ENCODE data around the gene GPN2. TPM values are rescaled to one million over a fixed set of nuclear protein-coding genes. Genes with fewer than 3 reads are reported as not detected.

The GPN2 gene
- polyA plus RNA-seq, 2 donors = 10.4 to 16.4 TPM

DNA sequence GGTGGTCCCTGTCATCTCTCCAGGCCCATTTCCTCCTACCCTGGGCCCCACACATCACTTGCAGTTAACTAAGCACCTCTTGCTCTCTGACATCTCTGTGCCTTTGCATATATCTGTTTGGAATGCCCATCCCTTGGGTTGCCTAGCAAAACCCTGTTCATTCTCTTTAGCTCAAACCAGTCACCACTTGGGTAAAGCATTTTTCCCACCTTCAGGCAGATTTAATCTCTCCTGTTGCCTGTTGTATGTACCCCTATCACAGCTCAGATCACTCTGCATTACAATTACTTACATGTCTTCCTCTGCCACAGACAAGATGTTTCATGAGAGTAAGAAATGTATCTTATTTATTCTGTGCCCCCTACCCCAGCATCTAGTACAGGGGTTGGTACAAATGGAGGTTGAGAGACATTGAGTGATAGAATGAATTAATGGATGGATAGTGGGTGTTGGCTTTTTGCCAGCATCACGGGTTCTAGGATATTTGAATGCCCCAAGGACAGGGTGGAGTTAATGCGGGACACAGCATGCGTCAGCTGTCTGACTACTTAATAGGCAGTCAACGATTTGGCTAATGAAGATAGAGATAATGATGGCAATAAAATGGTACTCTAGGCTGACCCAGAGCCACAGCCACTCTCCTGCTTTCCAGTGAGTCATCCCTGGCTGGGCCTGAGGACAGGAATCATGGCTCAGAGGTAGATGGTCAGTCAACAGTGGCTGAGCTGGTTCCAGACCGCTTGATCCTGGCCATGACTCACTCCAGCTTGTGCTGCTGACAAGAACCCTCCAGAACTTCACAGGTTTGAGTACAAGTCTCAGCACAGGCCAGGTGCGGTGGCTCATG, 17.2 kb upstream of the GPN2 start:
- WGBS, 2 donors = 41 to 42% methylated on average over 6 of the region's 6 CpGs
- no peaks in the 10 kb centered on the region for H3K27me3 ChIP-seq (ENCODE audit: control insufficient read depth in 1 of 2, insufficient read depth in 2 of 2, low read length in 2 of 2)

DNA sequence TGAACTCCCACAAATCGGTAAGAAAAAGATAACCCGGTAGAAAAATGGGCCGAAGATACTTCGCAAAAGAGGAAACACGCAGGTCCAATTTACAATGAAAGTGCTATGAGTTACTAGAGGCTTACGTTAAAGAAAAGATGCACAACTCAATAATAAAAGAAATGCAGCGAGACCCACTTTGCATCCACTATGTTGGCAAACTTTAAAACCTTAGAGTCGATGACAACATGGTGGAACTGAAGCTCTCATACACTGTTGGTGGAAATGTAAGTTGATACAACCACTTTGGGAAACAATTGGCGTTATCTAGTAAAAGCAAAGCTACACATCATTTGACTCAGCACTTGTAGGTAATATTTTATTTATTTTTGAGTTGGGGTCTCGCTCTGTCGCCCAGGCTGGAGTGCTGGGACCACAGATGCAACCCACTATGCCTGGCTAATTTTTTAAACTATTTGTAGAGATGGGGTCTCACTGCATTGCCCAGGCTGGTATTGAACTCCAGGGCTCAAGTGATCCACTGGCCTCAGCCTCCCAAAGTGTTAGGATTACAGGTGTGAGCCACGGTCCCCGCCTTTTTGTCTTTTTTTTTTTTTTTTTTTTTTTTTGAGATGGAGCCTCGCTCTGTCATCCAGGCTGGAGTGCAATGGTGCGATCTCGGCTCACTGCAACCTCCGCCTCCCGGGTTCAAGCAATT, 10.9 kb upstream of the GPN2 start:
- no peaks in the 10 kb centered on the region for H3K4me1 ChIP-seq (ENCODE audit: control insufficient read depth in 2 of 2, insufficient read depth in 2 of 2, low read length in 1 of 2)
- H3K27ac ChIP-seq (ENCODE audit: low read depth in 2 of 2, low read length in 1 of 2) = peak overlapping the region in 1 of 2 donors; percentile 63
- H3K36me3 ChIP-seq (ENCODE audit: control insufficient read depth in 2 of 2, insufficient read depth in 2 of 2, low read length in 1 of 2) = peaks cover 6 to 7% of the 10 kb centered on the region in 2 donors
- no peaks in the 10 kb centered on the region for H3K27me3 ChIP-seq (ENCODE audit: control insufficient read depth in 1 of 2, insufficient read depth in 2 of 2, low read length in 2 of 2)
- peak overlapping the region; percentile 73 to 99 for H3K4me3 ChIP-seq (ENCODE audit: low read depth in 1 of 2, low read length in 2 of 2)
- 60 to 67% methylated on average over 17 to 18 of the region's 18 CpGs for WGBS, 2 donors
- no peaks in the 10 kb centered on the region for H3K9me3 ChIP-seq (ENCODE audit: control insufficient read depth in 2 of 2, insufficient read depth in 1 of 2, low read depth in 1 of 2, low read length in 1 of 2)

More for the DNA sequence above, 17.2 kb upstream of the GPN2 start:
- Histone ChIP-seq H3K4me3 (ENCODE audit: low read depth in 1 of 2, low read length in 2 of 2) (no peak overlapping the region), H3K36me3 (ENCODE audit: control insufficient read depth in 2 of 2, insufficient read depth in 2 of 2, low read length in 1 of 2) (no peaks in the 10 kb centered on the region), H3K9me3 (ENCODE audit: control insufficient read depth in 2 of 2, insufficient read depth in 1 of 2, low read depth in 1 of 2, low read length in 1 of 2) (no peaks in the 10 kb centered on the region), H3K4me1 (ENCODE audit: control insufficient read depth in 2 of 2, insufficient read depth in 2 of 2, low read length in 1 of 2) (no peaks in the 10 kb centered on the region), H3K27ac (ENCODE audit: low read depth in 2 of 2, low read length in 1 of 2) (no peak overlapping the region)

DNA sequence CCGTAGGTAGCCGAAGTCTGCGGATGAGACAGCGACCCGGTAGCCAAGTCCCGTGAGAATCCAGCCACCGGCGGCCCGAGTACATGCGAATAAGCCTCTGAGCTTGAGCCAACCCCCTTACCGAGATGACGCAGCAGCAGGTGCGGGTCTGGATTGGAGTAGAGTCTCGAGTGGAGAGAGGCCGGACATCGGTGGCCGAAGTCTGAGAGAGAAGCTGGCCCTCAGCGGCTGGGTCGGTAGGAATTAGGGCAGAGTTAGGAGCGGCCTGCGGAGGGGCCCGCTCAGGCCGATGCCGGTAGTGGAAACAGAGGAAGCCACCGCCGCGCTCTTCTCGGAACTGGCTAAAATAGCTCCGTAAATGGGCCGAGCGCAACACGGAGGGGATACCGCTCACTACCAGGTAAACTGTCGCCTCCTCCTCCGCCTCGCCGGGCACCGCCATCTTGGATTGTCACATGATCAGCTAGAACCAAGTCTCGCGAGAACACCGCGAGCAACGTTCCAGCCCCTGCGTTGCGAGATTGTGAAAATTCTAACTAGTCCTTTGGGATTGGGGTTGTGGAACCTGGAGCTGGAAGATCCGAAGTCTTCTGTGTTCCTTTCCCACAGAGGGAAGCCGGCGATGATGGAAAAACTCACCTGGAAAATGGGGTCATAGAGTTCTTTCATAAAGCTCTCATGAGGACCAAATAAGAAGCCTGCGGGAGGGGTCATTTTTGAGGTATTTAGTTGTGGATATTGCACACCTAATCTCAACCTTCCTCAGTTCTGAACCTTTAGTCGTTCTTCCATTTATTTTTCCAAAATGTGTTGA, 10.1 kb upstream of the GPN2 start, which contains the start of gene GPATCH3:
GPATCH3 (minus strand) TSS at position 467 of the 814 bp plus-strand sequence; CDS start at position 442, 25 bp downstream.
- H3K36me3 ChIP-seq (ENCODE audit: control insufficient read depth in 2 of 2, insufficient read depth in 2 of 2, low read length in 1 of 2) = peaks cover 7% of the 10 kb centered on the region in 2 donors
- WGBS, 2 donors = 0% methylated on average over 50 of the region's 50 CpGs
- H3K9me3 ChIP-seq (ENCODE audit: control insufficient read depth in 2 of 2, insufficient read depth in 1 of 2, low read depth in 1 of 2, low read length in 1 of 2) = no peaks in the 10 kb centered on the region
- H3K27me3 ChIP-seq (ENCODE audit: control insufficient read depth in 1 of 2, insufficient read depth in 2 of 2, low read length in 2 of 2) = no peaks in the 10 kb centered on the region
- H3K27ac ChIP-seq (ENCODE audit: low read depth in 2 of 2, low read length in 1 of 2) = peak within 1 kb of the TSS; percentile 63 to 97
- no peaks in the 10 kb centered on the region for H3K4me1 ChIP-seq (ENCODE audit: control insufficient read depth in 2 of 2, insufficient read depth in 2 of 2, low read length in 1 of 2)
- peak within 1 kb of the TSS; percentile 73 to 99 for H3K4me3 ChIP-seq (ENCODE audit: low read depth in 1 of 2, low read length in 2 of 2)

DNA sequence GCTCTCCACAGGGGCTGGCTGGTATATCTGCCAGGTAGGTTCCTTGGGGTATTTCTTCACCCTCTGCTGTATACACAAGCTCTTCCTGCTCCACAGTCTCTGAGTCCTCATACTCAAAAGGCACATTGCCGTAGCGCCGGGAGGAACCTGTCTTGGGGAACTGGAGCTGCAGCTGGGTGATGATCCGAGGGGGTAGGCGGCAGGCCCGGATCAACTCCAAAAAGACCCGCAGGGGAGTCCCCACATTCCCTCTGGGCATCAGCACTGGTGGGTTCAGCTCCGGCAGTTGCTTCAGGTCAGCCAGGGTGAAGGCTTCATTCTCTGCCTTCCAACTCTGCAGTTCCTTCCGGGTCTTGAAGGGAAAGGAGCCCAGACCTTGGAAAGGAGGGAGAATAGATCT, 7.3 kb upstream of the GPN2 start:
- WGBS, 2 donors = 90 to 93% methylated on average over 9 of the region's 9 CpGs
- H3K4me3 ChIP-seq (ENCODE audit: low read depth in 1 of 2, low read length in 2 of 2) = no peak overlapping the region
- H3K9me3 ChIP-seq (ENCODE audit: control insufficient read depth in 2 of 2, insufficient read depth in 1 of 2, low read depth in 1 of 2, low read length in 1 of 2) = no peaks in the 10 kb centered on the region
- no peaks in the 10 kb centered on the region for H3K4me1 ChIP-seq (ENCODE audit: control insufficient read depth in 2 of 2, insufficient read depth in 2 of 2, low read length in 1 of 2)
- no peaks in the 10 kb centered on the region for H3K27me3 ChIP-seq (ENCODE audit: control insufficient read depth in 1 of 2, insufficient read depth in 2 of 2, low read length in 2 of 2)
- H3K27ac ChIP-seq (ENCODE audit: low read depth in 2 of 2, low read length in 1 of 2) = no peak overlapping the region
- H3K36me3 ChIP-seq (ENCODE audit: control insufficient read depth in 2 of 2, insufficient read depth in 2 of 2, low read length in 1 of 2) = peaks cover 14 to 16% of the 10 kb centered on the region in 2 donors

- Histone ChIP-seq H3K27ac (ENCODE audit: low read depth in 2 of 2, low read length in 1 of 2) (no peak overlapping the region), H3K9me3 (ENCODE audit: control insufficient read depth in 2 of 2, insufficient read depth in 1 of 2, low read depth in 1 of 2, low read length in 1 of 2) (no peaks in the 10 kb centered on the region), H3K4me3 (ENCODE audit: low read depth in 1 of 2, low read length in 2 of 2) (no peak overlapping the region), H3K36me3 (ENCODE audit: control insufficient read depth in 2 of 2, insufficient read depth in 2 of 2, low read length in 1 of 2) (peaks cover 17 to 19% of the 10 kb centered on the region in 2 donors), H3K27me3 (ENCODE audit: control insufficient read depth in 1 of 2, insufficient read depth in 2 of 2, low read length in 2 of 2) (no peaks in the 10 kb centered on the region), H3K4me1 (ENCODE audit: control insufficient read depth in 2 of 2, insufficient read depth in 2 of 2, low read length in 1 of 2) (peaks cover 0 to 6% of the 10 kb centered on the region in 2 donors)
- 81 to 89% methylated on average over 13 of the region's 13 CpGs for WGBS, 2 donors
These were observed 4.2 kb upstream of the GPN2 start for GRCh38 chr1:26894263-26894662.

GRCh38 chr1:26890467-26890796, 349 bp upstream of the GPN2 start:
- Histone ChIP-seq H3K36me3 (ENCODE audit: control insufficient read depth in 2 of 2, insufficient read depth in 2 of 2, low read length in 1 of 2) (peaks cover 10 to 22% of the 10 kb centered on the region in 2 donors), H3K4me1 (ENCODE audit: control insufficient read depth in 2 of 2, insufficient read depth in 2 of 2, low read length in 1 of 2) (peaks cover 0 to 8% of the 10 kb centered on the region in 2 donors), H3K27me3 (ENCODE audit: control insufficient read depth in 1 of 2, insufficient read depth in 2 of 2, low read length in 2 of 2) (no peaks in the 10 kb centered on the region), H3K27ac (ENCODE audit: low read depth in 2 of 2, low read length in 1 of 2) (peak overlapping the region; percentile 93 to 96), H3K4me3 (ENCODE audit: low read depth in 1 of 2, low read length in 2 of 2) (peak overlapping the region; percentile 95 to 97), H3K9me3 (ENCODE audit: control insufficient read depth in 2 of 2, insufficient read depth in 1 of 2, low read depth in 1 of 2, low read length in 1 of 2) (no peaks in the 10 kb centered on the region)
- WGBS, 2 donors = 1 to 2% methylated on average over 12 of the region's 12 CpGs

- H3K27ac ChIP-seq (ENCODE audit: low read depth in 2 of 2, low read length in 1 of 2) = no peak overlapping the region
- 87 to 92% methylated on average over 1 of the region's 1 CpG for WGBS, 2 donors
These were observed 1.9 kb downstream of the GPN2 start for GRCh38 chr1:26888231-26888630.

GRCh38 chr1:26887125-26887524, 3.0 kb downstream of the GPN2 start:
- H3K9me3 ChIP-seq (ENCODE audit: control insufficient read depth in 2 of 2, insufficient read depth in 1 of 2, low read depth in 1 of 2, low read length in 1 of 2) = no peaks in the 10 kb centered on the region
- peaks cover 0 to 8% of the 10 kb centered on the region in 2 donors for H3K4me1 ChIP-seq (ENCODE audit: control insufficient read depth in 2 of 2, insufficient read depth in 2 of 2, low read length in 1 of 2)
- H3K27ac ChIP-seq (ENCODE audit: low read depth in 2 of 2, low read length in 1 of 2) = no peak overlapping the region
- no peak overlapping the region for H3K4me3 ChIP-seq (ENCODE audit: low read depth in 1 of 2, low read length in 2 of 2)
- whole genome bisulfite sequencing, 2 donors = 88 to 89% methylated on average over 1 of the region's 1 CpG
- H3K36me3 ChIP-seq (ENCODE audit: control insufficient read depth in 2 of 2, insufficient read depth in 2 of 2, low read length in 1 of 2) = peaks cover 7 to 34% of the 10 kb centered on the region in 2 donors
- no peaks in the 10 kb centered on the region for H3K27me3 ChIP-seq (ENCODE audit: control insufficient read depth in 1 of 2, insufficient read depth in 2 of 2, low read length in 2 of 2)

More at GRCh38 chr1:26888231-26888630, 1.9 kb downstream of the GPN2 start:
- H3K4me1 ChIP-seq (ENCODE audit: control insufficient read depth in 2 of 2, insufficient read depth in 2 of 2, low read length in 1 of 2) = peaks cover 0 to 8% of the 10 kb centered on the region in 2 donors
- peaks cover 3 to 32% of the 10 kb centered on the region in 2 donors for H3K36me3 ChIP-seq (ENCODE audit: control insufficient read depth in 2 of 2, insufficient read depth in 2 of 2, low read length in 1 of 2)
- H3K4me3 ChIP-seq (ENCODE audit: low read depth in 1 of 2, low read length in 2 of 2) = no peak overlapping the region
- no peaks in the 10 kb centered on the region for H3K27me3 ChIP-seq (ENCODE audit: control insufficient read depth in 1 of 2, insufficient read depth in 2 of 2, low read length in 2 of 2)
- no peaks in the 10 kb centered on the region for H3K9me3 ChIP-seq (ENCODE audit: control insufficient read depth in 2 of 2, insufficient read depth in 1 of 2, low read depth in 1 of 2, low read length in 1 of 2)

Measured in esophagus (tissue), 2 donors.